ENCODE data around the gene FNIP1.

DNA sequence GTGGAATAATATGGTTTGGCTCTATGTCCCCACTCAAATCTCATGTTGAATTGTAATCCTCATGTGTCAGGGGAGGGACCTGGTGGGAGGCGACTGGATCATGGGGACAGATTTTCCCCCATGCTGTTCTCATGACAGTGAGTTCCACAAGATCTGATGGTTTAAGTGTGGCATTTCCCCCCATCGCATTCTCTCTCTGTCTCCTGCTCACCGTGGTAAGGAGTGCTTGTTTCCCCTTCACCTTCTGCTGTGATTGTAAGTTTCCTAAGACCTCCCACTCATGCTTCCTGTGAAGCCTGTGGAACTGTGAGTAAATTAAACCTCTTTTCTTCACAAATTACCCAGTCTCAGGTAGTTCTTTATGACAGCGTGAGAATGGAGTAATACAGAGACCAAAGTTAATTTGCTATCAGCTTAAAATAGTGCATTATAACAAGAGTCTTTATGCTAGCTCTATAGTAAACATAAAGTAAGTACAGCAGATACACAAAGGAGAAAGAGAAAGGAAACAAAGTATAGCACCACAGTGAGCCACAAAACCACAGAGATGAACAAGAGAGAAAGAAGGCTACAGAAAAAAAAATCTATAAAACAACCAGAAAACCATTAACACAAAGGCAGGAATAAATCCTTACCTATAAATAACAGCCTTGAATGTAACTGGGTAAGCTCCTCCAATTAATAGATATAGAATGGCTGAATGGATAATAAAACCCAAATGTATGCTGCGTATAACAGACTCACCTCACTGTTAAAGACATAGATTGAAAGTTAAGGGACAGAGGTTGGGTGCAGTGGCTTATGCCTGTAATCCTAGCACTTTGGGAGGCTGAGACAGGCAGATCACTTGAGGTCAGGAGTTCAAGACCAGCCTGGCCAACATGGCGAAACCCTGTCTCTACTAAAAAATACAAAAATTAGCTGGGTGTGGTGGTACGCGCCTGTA, 201.5 kb downstream of the FNIP1 start:
- TF ChIP-seq, protein P1, sequence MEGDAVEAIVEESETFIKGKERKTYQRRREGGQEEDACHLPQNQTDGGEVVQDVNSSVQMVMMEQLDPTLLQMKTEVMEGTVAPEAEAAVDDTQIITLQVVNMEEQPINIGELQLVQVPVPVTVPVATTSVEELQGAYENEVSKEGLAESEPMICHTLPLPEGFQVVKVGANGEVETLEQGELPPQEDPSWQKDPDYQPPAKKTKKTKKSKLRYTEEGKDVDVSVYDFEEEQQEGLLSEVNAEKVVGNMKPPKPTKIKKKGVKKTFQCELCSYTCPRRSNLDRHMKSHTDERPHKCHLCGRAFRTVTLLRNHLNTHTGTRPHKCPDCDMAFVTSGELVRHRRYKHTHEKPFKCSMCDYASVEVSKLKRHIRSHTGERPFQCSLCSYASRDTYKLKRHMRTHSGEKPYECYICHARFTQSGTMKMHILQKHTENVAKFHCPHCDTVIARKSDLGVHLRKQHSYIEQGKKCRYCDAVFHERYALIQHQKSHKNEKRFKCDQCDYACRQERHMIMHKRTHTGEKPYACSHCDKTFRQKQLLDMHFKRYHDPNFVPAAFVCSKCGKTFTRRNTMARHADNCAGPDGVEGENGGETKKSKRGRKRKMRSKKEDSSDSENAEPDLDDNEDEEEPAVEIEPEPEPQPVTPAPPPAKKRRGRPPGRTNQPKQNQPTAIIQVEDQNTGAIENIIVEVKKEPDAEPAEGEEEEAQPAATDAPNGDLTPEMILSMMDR (IDR thresholded peaks at IDR 0.05), result no peak
- no peak for TF ChIP-seq EZH2 (IDR thresholded peaks at IDR 0.05; ENCODE audit: borderline replicate concordance, insufficient read depth, low read depth, low read length, poor library complexity, severe bottlenecking)
